ENCODE data around the gene CNBD2. TPM values are rescaled to one million over a fixed set of nuclear protein-coding genes. Genes with fewer than 3 reads are reported as not detected.
"Not testable (repeated sequence)": the region's sequence is repeated elsewhere in the genome, so short reads cannot be mapped to it uniquely, and the experiment has no call there.

CNBD2 gene
- total RNA-seq, 1 donor from 2014 or later: 3.5 TPM

DNA sequence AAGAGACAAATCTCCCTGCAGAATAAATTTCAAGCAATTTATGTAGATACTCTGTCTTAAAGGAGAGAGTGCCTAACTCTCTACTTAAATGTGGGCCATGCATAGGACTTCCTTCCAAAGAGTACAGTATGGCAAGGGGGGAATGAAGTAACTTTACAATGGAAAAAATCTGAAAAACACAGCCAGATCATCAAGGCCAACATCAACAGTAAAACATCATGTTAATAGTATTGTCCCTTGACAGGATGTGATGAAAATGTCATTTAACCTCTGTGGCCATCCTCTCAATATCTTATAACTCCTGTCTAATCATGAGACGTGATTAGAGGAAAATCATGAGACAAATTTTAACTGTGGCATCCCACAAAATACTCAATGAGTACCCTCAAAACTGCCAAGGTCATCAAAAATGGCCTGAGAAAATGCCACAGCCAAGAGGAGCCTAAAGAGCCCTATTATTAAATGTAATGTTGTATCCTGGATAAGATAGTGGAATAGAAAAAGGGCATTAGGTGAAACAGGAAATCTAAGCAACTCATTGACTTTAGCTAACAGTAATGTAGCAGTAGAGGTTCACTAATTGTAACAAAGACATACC, 47.5 kb downstream of the CNBD2 start:
- H3K36me3 Mint-ChIP-seq: no peaks in the 10 kb centered on the region
- H3K4me3 Mint-ChIP-seq: no peak overlapping the region
- no peaks in the 10 kb centered on the region for H3K9me3 Mint-ChIP-seq
- no peaks in the 10 kb centered on the region for H3K27me3 Mint-ChIP-seq (ENCODE audit: low read depth)
- no peak for DNase-seq (ENCODE audit: low spot score in 2 of 2, unreplicated experiment in 2 of 2)
- no peak overlapping the region for H3K27ac Mint-ChIP-seq
- TF ChIP-seq, protein P1, sequence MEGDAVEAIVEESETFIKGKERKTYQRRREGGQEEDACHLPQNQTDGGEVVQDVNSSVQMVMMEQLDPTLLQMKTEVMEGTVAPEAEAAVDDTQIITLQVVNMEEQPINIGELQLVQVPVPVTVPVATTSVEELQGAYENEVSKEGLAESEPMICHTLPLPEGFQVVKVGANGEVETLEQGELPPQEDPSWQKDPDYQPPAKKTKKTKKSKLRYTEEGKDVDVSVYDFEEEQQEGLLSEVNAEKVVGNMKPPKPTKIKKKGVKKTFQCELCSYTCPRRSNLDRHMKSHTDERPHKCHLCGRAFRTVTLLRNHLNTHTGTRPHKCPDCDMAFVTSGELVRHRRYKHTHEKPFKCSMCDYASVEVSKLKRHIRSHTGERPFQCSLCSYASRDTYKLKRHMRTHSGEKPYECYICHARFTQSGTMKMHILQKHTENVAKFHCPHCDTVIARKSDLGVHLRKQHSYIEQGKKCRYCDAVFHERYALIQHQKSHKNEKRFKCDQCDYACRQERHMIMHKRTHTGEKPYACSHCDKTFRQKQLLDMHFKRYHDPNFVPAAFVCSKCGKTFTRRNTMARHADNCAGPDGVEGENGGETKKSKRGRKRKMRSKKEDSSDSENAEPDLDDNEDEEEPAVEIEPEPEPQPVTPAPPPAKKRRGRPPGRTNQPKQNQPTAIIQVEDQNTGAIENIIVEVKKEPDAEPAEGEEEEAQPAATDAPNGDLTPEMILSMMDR (IDR thresholded peaks at IDR 0.05; ENCODE audit: unreplicated experiment): no peak
- H3K4me1 Mint-ChIP-seq: peaks cover 16% of the 10 kb centered on the region

DNA sequence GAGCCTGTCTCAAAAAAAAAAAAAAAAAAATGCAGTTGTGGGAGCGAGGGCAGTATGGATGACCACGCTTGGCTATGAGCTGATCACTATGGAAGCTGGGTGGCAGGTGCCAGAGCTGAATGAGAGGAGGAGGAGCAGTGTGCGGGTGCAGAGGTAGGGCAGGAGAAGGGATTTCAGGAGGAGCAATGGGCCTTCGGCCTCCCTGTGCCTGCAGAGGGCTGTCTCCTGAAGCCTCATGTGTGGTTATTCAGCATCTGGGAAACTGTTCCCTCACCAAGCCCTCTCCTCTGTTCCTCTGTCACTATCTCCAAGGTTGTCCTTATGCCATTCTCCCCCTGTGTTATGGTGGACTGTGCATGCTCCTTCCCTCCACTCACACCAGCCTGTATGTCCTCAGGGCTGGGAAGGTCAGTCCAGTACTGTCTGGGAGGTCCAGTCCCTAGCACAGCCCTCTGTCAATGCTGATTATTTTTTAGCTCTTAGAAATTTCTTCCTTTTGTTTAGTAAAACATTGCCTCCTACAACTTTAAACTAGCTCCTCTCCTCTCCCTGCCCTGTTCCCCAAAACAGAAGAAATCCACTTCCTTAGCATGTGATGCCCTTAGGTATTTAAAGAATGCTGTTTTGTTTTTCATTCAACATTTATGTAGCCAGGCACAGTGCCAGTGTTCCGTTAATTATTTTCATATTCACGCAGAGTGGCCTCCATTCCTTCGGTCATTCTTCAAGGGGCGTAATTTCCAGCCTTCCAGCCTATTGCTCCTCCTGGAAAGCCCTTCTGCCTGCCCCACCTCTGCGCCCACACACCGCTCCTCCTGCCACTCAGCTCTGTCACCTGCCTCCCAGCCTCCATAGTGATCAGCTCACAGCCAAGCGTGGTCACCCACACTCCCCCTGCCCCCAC, 48.9 kb downstream of the CNBD2 start:
- TF ChIP-seq, protein P1 (IDR thresholded peaks at IDR 0.05; ENCODE audit: unreplicated experiment): no peak
- no peaks in the 10 kb centered on the region for H3K36me3 Mint-ChIP-seq
- DNase-seq (ENCODE audit: low spot score in 2 of 2, unreplicated experiment in 2 of 2): peak in 1 of 2 experiments; percentile 46
- peak overlapping the region; percentile 86 for H3K27ac Mint-ChIP-seq
- H3K4me1 Mint-ChIP-seq: peaks cover 16% of the 10 kb centered on the region
- no peaks in the 10 kb centered on the region for H3K27me3 Mint-ChIP-seq (ENCODE audit: low read depth)
- H3K9me3 Mint-ChIP-seq: no peaks in the 10 kb centered on the region
- H3K4me3 Mint-ChIP-seq: no peak overlapping the region

DNA sequence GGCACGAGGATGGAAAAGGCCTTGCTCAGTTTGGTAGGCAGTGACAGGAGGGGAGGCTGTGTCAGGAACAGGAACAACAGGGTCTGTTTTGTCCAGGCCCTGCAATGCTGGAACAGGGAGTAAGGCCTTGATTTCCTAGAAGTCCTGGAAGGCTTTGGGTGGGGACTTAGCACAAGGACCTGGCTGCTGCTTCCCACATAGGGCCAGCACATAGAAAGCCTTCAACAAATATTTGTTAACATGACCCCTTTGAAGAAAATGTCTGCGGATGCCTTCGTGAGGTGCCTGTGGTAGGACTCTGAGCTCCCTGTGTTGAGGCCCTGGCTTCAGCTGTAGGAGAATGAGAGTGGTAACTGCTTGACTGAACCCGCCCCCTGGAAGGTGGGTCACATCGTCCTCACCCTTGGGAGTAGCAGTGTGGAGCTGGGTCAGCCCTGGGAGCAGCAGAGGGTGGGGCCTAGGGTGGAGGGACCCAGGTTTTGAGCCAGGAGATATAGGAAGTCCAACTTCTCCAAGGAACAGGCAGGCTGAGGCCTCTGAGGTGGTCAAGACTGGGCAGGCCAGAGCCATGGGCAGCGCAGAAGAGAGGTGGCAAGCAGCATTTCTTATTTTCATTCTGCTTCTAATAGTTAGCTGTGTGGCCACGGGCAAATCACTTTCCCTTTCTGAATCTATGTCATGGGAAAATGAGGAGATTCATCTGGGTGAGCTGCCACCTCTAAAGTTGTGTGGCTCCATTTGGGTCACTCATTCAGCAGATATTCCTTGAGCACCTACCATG, 50.0 kb downstream of the CNBD2 start:
- no peak for DNase-seq (ENCODE audit: low spot score in 2 of 2, unreplicated experiment in 2 of 2)
- Mint-ChIP-seq H3K4me1 (peaks cover 16% of the 10 kb centered on the region), H3K27me3 (ENCODE audit: low read depth) (no peaks in the 10 kb centered on the region), H3K4me3 (no peak overlapping the region), H3K36me3 (no peaks in the 10 kb centered on the region), H3K27ac (peak overlapping the region; percentile 86), H3K9me3 (no peaks in the 10 kb centered on the region)
- TF ChIP-seq, protein P1 (IDR thresholded peaks at IDR 0.05; ENCODE audit: unreplicated experiment): no peak

DNA sequence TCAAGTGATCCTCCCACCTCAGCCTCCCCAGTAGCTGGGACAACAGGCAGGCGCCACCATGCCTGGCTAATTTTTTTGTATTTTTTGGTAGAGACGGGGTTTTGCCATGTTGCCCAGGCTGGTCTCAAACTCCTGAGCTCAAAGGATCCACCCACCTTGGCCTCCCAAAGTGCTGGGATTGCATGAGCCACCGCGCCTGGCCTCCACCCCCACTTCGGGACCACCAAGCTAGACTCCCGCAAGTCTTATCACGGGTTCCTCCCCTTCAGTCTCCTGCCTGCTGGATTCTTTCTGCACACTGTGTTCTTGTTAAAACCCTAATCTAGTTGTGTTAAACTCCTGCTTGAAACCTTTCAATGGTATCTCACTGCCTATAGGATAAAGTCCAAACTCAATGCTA, 57.7 kb downstream of the CNBD2 start:
- DNase-seq (ENCODE audit: low spot score in 2 of 2, unreplicated experiment in 2 of 2): not testable (repeated sequence)

DNA sequence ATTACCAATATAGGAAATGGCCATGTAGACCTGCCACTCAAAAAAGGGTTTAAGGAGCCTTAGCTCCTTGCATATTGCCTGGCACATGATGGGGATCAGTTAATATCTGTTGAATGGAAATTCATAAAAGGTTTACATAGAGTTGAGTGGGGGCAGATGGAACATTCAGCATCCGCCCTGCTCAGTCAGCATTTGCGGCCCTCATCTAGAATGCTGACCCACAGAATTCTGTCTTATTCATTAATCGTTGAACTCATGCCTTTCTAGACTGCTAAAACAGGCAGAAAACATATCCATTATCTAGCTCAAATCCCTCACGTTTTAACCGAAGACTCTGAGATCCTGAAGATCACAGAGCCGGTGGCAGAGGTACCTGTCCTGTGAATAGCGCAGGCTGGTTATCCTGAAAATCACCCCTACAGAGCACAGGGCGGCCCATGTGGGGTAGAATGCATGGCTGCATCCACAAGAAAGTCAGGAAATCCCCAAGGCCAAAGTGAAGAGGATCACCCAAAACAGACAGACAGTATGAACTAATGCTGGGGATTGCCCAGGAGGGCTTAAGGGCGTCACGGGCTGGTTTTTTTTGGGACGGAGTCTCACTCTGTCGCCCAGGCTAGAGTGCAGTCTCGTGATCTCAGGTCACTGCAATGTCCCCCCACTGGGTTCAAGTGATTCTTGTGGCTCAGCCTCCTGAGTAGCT, 59.9 kb downstream of the CNBD2 start:
- Mint-ChIP-seq H3K27me3 (ENCODE audit: low read depth) (peaks cover 4% of the 10 kb centered on the region), H3K36me3 (no peaks in the 10 kb centered on the region), H3K27ac (no peak overlapping the region), H3K4me3 (no peak overlapping the region), H3K4me1 (no peaks in the 10 kb centered on the region), H3K9me3 (no peaks in the 10 kb centered on the region)
- DNase-seq (ENCODE audit: low spot score in 2 of 2, unreplicated experiment in 2 of 2): no peak
- TF ChIP-seq, protein P1 (IDR thresholded peaks at IDR 0.05; ENCODE audit: unreplicated experiment): no peak

More for the DNA sequence above, 57.7 kb downstream of the CNBD2 start:
- not testable (repeated sequence) for H3K4me1 Mint-ChIP-seq; H3K27ac Mint-ChIP-seq; H3K9me3 Mint-ChIP-seq; H3K36me3 Mint-ChIP-seq; H3K27me3 Mint-ChIP-seq (ENCODE audit: low read depth); H3K4me3 Mint-ChIP-seq
